Measurements from ENCODE around the gene CFAP61.

- TF ChIP-seq CTCF (IDR thresholded peaks at IDR 0.05): no peak
- no peak for TF ChIP-seq POLR2A (IDR thresholded peaks at IDR 0.05)
Measured at GRCh38 chr20:20038586-20038985, 13.7 kb upstream of the CFAP61 start.

Measured in suprapubic skin (tissue), 3 donors.